ENCODE measurements around the gene SIGLEC5.

Gene SIGLEC5

DNA sequence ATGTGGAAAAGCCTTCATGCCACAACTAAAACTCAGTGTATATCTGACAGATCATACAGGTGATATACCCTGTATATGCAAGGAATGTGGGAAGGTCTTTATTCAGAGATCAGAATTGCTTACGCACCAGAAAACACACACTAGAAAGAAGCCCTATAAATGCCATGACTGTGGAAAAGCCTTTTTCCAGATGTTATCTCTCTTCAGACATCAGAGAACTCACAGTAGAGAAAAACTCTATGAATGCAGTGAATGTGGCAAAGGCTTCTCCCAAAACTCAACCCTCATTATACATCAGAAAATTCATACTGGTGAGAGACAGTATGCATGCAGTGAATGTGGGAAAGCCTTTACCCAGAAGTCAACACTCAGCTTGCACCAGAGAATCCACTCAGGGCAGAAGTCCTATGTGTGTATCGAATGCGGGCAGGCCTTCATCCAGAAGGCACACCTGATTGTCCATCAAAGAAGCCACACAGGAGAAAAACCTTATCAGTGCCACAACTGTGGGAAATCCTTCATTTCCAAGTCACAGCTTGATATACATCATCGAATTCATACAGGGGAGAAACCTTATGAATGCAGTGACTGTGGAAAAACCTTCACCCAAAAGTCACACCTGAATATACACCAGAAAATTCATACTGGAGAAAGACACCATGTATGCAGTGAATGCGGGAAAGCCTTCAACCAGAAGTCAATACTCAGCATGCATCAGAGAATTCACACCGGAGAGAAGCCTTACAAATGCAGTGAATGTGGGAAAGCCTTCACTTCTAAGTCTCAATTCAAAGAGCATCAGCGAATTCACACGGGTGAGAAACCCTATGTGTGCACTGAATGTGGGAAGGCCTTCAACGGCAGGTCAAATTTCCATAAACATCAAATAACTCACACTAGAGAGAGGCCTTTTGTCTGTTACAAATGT is 42.7 kb downstream of the SIGLEC5 start:
- DNase-seq = no peak

DNA sequence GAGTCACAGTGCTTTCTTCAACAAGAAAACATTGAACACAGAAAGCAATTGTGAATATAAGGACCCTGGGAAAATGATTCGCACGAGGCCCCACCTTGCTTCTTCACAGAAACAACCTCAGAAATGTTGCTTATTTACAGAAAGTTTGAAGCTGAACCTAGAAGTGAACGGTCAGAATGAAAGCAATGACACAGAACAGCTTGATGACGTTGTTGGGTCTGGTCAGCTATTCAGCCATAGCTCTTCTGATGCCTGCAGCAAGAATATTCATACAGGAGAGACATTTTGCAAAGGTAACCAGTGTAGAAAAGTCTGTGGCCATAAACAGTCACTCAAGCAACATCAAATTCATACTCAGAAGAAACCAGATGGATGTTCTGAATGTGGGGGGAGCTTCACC is 43.4 kb downstream of the SIGLEC5 start:
- DNase-seq = no peak

DNA sequence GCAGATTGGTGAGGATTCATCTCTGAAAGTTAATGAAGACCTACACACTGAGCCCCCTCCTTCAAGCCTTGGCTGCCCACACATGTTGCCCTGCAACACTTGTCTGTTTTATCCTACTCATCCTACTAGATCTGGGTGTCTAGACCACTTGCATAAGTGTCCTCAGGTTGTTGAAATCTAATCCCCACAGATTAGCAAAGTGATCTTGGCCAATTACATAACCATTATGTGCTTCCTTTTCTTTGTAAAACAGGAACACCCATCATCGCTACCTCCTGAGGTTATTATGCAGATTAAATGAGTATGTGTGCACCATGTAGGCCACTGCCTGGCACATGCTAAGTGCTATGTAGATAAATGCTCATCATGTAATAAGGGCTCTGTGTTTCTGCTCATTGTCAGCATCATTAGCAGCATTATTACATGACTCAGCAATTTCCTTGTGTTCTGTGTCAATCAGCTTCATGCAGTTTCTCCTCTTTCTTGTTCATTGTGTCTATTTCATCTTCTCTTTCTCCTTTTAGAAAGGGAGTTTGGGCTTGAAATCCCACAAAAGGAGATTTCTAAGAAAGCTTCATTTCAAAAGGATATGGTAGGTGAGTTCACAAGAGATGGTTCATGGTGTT is 44.0 kb downstream of the SIGLEC5 start:
- no peak for DNase-seq

DNA sequence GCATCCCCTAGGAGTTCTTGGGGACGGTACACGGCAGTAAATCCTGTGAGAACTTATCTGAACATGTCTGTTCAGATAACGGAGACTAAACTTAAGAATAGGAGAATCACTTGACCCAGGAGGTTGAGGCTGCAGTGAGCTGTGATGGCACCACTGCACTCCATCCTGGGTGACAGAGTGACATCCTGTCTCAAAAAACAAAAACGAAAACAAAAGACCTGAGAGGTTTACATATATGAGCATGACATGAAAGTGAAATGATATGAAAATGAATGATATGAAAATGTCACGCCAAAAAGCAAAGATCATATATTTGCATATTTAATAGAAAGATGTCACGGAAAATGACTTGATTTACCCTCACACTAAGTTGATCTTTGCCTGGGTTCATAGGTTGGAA is 53.4 kb downstream of the SIGLEC5 start:
- no peak for DNase-seq

DNA sequence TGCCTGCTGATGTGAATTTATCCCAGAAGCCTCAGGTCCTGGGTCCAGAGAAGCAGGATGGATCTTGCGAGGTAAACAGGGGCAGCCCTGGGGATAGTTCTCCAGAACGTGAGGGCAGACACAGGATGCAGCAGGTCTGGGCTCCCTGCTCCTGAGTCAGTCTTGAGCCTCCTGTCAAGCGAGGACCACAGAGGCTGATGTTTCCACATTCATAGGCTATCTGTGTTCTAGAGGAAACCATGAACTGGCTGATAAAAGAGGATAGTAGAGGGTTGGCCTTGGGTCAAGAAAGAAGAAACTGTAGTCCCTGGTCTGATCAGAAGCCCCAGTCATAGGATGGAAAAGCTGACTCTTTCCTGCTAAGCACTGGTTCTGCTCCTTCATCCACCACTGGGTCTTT is 56.9 kb downstream of the SIGLEC5 start:
- DNase-seq = no peak

DNA sequence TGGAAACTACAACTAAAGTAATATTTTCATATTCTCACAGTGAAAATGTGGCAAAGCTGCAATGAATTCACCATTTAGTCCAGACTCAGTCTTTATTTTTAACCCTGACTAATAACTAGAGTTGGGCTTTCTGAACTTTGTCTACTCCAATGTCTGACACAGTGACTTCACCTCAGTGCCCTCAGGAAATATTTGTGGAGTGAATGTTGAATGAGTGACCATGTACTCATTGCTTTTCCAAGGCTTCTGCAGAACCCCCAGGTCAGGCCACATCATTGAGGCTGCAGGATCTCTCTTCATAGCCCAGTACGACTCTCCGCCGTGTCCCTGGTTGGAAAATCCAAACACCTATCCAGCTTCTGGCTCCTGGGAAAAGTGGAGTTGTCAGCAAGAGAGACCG is 57.3 kb downstream of the SIGLEC5 start:
- DNase-seq = no peak

DNA sequence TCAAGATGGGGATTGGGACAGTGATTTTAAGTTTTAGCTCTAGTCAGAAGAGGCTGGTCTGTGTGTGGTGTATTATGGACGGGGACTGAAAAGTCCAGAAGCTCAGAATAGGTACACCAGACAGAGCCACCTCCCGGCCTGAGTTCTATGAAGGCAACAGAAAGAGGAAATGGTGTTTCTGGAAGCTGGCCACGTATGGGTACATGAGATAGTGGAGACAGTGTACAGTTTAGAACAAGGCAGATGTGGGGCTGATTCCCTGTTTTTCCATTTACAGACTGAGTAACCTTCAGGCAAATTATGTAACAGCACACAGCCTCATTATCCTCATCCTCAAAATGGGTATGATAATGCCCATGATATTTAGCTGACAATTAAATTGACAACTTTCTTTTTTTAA is 57.8 kb downstream of the SIGLEC5 start:
- DNase-seq = no peak

DNA sequence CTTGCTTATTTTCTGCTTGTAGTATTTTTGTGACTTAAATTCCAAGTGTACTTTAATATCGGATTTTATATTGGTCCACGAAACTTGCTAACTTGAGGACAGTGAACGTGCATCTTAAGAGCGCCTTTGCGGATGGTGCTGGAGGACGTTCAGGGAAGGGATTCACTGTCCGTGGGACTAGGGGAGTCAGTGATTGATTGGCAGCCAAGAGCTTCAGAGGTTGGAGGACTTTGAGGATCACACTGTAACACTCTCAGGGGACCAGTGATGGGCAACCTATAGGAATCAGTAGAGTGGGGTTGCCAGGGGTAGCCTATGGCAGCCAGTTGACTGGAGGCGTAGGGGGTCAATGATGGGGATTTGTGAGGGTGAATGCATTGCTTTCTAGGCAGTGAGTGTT is 58.6 kb downstream of the SIGLEC5 start:
- DNase-seq = no peak

DNA sequence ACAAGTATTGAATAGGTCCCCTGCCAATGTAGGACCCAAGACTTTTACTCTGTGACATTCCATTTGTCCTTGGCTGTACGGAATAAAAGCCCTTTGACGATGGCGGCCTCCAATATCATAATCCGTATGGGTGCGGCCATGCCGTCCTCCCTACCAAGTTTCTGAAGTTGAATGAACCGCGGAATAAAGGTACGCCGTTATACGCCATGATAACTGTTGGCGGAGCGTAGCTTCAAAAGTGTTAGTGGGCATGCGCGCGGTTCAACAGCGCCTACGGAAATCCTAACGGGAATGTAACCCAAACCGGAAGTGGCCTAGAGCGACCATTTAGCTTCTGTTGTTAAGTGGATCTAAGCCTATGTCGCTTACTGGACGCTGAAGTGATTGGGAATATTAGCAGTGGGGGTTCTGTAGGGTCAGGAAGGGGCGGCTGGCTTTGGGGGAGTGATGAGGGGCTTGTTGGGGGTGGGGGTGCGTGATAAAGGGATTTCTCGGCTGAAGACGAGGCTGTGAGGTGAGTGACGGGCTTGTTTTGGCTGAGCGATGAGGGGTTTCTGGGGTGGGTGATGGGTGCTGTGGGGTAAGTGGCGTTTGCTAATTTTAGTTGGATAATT is 59.1 kb downstream of the SIGLEC5 start, which contains the start of gene ZNF175:
TSS of gene ZNF175 (plus strand) at position 322 of the 614 bp plus-strand sequence. CDS start 2,047 bp downstream, outside the sequence.
- peak; percentile 51 to 78 (median 74) for DNase-seq

DNA sequence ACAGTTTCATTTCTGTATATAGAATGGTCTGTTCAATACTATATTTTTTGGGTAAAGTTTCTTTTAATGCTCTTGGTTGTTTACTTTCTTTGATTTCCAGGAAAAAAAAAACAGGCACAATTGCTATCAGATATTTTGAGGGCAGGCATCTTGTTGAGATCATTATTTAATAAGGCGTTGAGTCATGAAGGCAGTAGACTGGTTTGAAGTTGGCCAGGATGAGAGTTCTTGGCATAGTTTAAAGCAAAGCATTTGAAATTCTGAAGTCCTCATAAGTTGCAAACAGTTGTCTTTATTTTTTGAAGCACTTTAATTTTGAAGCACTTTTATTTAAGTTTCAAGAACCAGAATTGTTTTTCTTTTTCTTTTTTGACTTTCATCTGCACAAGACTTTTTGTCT is 61.7 kb downstream of the SIGLEC5 start:
- DNase-seq = no peak

DNA sequence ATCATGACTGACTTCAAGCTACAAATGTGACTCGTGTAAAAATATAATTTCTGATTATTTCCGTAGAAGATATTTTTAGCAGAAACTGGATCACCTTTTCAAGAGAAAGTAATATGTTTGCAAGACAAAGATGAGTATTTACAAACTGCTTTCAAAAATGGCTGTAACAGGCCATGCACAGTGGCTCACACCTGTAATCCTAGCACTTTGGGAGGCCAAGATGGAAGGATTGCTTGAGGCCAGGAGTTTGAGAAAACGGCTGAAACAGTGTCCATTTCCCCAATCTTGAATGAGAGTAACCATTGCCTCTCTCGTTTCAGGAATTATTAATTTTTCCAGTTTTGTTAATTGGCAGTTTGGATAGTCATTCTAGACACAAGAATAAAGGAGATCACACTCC is 62.6 kb downstream of the SIGLEC5 start:
- DNase-seq = no peak

DNA sequence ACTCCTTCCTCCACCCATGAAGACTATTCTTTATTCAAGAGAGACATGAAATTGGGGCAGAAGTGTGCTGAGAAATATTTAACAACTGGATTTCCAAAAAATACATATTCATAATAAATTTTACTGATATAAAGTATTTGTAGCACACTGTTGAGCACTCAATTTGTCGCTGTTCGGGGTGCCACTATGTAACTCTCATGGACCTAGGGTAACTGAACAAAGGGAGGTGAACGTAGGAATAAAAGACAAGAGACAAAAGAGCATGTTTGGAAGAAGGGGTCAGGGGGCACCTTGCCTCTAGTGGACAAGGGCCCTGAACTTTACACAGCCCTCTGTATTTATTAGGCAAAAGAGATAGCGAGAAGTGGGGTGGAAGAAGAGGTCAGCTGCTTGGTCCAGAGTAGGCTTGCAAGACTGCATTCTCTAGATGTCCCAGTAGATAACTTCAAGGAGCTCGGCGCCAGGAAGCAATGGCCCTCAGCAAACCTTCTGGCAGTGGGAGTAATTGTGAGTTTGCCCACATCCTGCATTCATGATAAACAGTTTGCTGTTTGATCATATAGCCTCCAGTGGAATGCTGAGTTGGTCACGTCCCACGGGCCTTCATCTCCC is 63.6 kb downstream of the SIGLEC5 start:
- DNase-seq = no peak

DNA sequence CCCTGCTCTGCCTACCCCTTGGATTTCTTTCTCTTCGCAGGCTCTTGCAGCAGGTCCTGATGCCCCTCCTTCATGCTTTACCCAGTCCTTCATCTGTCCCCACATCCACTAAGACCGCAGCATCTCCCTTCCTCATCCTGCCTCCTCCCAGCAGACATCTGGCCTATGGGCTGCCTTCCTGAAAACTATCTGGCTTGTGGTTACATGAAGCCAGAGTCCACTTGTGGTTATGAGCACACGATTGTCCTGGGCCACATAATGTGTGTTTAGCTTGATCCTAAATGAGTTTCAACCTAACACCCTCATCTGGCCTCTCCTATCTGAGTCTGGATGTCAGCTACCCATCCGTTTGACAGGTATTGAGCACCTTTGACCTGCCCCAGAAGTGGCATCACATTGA is 64.6 kb downstream of the SIGLEC5 start:
- DNase-seq = no peak

DNA sequence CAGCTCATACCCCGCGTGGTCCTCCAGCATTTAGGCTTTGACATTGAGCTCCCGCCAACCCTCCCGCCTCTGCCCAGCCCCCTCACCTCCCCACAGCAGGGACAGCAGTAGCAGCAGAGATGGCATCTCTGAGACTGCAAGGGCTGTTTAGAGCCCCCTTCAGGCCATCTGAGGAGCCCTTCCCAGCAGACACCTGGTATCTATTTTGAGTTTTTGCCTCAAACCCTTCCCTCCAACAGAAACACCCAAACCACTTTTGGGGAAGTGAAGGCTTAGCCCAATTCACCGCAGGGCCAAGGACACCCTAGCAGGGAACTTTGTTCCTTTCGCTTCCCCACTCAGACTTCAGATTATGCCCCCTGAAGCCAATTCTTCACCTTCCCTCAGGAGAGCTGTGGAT is 65.4 kb downstream of the SIGLEC5 start:
- no peak for DNase-seq

Data from stimulated activated naive CD4-positive, alpha-beta T cell (primary cell).